Stimulated activated CD4-positive, alpha-beta T cell treated with anti-CD3 and anti-CD28 coated beads, Interleukin-2, amount 100 ng/mL, for 24 hours (primary cell): ENCODE data around the gene SORBS2.

ENCODE experiments used
- DNase-seq, 2 donors: peaks; one replicate each; pipeline ENCODE4 v3.0.0-alpha.2; 2020

The SORBS2 gene

DNA sequence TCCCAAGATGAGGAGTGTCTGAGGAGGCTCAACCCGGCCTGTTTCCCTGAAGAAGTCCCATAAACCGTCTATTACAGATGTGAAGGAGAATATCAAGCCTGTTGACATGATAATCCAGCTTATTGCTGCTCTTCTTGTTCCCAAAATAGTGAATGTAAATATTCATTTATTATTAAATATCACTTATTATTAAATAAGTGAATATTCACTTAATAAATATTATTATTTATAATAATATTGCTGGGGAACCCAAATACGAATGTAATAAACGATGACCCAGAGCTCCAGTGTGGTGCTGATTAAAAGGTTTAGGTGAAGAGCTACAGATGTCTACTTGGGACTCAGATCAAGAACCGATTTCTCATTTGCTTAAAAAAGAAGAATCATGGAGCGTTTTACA, 23.8 kb upstream of the SORBS2 start:
- no peak for DNase-seq

DNA sequence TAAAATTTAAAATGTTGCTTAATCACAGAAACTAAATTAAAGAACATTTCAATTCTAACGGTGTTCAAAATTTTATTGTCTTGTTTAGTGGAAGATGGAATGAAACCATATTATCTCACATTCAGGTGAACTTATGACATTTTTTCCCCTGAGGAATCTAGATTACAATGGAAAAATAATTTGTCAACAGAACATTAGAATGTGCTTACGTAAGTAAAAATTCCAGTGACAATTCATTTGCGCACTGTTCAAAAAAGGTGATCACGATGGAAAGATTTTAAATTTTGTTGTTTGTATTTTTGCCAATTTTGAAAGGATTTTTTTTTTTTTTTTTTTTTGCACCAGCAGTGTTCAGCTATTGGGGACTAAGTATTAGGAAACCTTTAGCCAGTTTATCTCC, 23.3 kb upstream of the SORBS2 start:
- DNase-seq, result no peak

DNA sequence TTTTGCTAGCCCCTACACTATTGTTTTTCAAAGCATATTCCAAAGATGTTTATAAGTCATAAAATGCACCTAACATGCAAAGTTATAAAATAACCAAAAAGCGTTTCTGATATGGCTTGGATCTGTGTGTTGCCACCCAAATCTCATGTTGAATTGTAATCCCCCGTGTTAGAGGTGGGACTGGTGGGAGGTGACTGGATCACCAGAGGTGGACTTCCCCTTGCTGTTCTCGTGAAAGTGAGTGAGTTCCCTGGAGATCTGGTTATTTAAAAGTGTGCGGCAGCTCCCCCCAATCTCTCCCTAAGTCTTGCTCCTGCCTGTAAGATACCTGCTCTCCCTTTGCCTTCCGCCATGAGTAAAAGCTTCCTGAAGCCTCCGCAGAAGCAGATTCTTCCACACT, 22.8 kb upstream of the SORBS2 start:
- DNase-seq, result no peak

DNA sequence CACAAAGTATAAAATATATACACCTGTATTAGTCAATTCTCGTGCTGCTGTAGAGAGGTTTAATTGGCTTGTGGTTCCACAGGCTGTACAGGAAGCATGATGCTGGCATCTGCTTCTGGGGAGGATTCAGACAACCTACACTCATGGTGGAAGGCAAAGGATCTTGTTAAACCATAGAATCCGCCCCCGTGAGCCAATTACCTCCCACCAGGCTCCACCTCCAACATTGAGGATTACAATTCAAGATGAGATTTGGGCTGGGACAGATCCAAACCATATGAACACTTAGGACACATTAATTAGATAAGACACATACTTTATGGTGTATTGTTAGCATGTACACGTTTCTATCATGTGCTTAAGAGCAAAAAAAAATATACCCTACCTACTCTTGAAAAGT, 22.1 kb upstream of the SORBS2 start:
- DNase-seq, result no peak

DNA sequence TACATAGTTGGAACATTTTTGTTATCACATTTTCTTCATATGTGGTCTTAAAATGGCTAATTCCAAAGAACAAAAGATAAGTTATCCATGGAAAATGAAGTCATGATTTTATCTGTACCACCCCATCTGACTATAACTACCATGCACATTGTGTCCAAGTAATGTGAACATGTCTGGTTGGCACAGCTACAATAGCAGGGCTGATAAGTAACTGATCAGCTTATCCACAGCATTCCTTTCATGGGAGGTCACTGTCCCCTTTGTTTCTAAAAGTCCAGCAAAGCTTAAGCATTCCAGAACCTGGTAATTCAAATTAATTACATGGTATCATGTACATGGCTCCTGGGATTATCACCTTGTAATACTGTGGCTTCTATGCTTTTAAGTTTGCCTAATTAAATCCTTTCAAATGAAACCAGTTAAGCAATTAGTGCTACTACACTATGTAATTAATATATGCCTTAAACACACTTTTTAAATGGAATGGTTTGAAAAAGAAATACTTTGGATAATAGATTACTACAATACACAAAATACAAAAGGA, 21.1 kb upstream of the SORBS2 start:
- DNase-seq, result no peak

DNA sequence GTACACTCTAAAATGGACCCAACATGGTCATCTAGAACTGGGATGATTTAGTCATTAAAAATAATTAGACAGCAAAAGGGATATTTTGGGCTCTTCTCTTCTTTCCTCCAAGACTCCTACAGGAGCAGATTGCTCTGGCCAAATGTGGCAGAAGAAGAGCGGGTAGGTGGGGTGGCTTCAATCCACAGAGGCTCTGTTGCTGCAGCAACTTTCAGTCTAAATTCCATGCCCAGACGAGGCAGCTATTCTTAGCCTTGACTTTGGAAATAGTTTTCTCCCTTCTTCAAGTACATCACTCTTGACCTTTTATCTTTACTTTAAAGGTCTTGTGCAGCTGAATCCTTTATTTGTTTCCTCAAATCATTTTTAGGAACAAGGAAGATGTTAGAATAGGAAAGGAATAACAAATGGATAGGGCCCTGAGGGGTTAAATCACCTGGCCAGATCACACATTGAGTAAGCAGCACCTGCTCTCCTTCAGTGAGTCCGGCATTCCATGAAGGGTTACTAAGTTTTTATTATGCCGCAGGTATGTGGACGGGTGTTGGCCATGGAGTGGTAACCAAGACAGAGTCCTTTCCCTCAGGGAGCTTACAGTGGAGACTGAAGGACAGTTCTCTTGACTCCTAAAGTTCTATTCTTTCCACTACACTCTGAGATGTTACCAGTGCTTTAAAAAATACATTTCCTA, 19.3 kb upstream of the SORBS2 start:
- DNase-seq, result no peak

DNA sequence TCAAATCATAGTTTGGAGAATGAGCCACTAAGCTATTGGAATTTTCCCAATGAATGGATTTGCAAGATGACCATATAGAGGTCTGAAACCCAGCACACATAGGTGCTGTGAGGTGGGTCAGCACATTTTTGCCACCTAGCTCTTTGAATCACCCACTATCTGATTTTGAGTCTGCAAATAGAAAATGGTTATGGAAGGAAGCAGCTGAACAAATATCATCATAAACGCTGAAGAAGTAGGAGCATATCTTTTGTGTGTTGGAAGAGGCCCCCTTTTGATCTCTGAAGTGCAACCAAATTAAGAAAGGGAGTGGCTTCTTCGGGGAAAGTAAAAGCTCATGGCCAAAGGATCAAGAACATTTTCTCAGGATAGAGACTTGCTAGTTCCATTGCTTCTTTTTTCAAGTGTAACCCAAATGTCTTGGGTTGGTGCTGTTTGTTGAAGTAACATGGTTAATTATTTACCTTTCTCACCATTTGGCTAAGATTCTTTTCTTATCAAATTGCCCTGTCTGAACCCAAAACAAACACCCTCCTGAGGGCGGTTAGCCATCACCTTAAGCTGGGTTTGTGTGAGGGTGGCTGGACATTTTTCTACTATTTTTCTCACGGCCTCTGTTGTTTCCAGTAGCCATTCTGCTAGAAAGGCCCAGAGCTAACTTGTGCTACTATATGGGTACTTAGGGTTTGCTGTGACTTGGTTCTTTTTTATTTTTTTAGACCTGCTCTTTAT, 18.4 kb upstream of the SORBS2 start:
- DNase-seq, result no peak

DNA sequence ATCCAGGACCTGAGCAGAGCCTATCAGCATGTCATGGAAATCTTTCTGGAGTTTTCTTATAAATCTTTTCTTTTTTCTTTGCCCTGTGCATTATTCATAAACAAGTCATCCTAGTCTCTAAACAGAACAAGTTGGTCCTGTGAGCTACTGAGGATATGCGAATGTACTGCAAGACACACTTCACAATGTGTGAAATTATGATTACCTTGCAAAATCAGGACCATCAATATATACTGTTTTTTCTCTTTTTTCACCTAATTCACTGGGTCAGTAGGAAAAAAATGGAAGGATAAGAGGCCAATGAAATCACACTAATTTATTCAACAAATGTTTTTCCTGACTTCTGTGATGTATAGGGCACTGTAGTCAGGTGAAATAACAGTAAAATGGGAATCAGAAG, 14.4 kb upstream of the SORBS2 start:
- no peak for DNase-seq

DNA sequence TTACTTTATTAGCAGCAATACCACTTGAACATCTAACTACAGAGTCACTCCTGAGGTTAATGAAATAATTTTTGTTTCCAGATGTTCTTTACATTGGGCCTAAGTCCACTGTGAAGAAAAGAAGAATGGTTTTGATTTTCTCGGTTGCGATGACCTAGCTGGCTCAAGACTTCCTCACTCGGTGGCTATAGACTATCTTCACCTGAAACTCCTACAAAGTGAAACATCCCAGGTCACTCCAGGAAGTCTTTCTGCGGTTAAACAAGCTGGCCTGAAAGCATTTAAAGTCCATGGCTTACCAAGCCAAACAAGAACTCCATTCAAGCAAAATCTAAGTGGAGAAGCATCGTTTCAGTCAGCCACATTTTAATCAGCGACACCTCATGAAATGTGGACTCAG, 13.7 kb upstream of the SORBS2 start:
- DNase-seq, result no peak

DNA sequence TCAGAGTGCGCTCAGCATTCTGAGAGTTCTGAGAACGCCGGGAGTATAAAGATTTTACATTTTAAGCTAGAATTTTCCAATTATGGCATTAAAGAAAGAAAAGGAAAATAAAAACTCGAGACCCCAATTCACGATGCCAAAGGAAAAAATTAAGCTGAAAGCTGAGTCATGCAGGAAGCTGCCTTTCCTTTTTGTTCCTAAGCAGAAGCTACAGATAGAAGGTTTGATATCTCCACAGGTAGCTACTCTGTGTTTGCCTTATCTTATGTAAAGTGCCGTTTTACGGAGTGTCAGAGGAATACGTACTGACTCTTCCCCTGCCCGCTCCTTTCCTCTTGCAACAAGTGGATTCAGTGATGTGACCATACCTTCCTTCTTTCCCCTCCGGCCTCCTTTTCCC, 10.8 kb upstream of the SORBS2 start:
- no peak for DNase-seq

DNA sequence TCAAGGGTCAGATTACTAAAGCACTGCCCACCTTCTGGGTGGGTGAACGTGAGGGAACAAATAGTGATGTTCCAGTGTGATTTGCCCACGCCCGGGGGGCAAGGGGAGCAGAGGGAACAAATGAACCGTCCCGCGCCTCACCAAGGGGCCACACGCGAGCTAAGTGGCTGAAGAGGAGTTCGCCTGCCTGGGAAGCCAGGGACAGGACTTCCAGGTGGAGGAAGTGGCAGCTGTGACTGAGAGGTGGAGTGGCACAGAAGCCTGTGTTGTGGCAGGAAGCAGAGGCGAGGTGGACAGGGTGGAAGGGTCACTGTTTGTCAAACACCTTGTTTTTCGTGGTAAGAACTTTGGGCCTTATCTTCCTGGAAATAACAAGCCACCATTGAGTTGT, 9.0 kb upstream of the SORBS2 start:
- no peak for DNase-seq

DNA sequence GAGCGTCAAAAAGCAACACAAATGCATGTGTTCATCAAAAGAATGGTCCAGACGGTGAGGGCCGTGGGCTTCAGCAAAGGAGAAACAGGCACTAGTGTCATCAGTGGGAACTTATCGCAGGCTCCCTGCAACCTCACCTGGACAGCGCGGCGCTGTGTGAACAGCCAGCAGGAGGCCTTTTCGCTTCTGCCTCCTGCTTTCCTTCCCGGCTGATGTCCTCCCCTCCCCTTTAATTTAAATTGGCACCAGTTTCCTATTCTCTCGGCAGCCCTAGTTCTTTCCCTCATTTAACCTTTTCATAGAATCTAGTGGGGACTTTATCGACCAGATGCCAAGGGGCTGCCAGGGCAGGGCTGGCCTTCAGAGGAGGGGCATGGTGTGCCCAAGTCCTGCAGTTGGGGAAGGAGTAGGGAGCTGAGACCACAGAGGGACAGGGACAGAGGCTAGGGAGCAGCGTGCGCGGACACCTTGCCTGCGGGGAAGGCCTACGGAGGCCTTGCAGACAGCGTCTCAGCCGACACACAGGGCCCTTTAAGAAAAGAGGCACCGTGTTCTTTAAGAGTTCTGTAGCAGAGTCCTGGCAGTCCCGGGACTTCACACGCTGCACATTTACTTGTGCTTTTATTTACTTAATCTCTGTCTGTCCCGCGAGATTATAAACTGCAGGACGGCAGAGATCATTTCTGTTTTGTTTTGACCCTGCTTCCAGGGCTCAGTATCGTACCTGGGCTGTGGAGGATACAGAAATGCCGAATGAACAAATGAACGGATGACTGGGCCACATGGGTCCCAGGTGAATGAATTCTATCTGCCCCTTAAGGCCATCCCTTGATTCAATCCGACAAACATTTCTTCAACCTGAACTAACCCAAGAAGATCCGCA, 8.4 kb upstream of the SORBS2 start:
- no peak for DNase-seq

DNA sequence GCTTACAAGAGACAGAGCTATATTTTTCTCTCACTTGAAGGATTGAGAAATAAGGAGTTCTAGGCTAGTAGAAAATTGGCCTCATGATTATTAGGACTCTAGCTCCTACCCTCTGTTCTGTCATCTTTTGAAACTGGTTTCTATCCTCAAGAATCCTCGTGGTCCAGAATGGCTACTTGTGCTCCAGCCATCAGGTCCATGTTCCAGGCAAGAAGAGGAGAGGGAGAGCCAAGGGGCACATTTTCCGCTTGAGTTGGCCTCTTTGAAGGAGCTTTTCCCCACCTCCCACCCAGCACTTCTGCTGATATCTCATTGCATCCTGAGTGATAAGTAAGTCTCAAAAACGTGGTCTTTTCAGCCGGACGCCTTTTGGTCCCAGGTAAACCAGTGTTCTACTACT, 7.2 kb upstream of the SORBS2 start:
- DNase-seq, result no peak

DNA sequence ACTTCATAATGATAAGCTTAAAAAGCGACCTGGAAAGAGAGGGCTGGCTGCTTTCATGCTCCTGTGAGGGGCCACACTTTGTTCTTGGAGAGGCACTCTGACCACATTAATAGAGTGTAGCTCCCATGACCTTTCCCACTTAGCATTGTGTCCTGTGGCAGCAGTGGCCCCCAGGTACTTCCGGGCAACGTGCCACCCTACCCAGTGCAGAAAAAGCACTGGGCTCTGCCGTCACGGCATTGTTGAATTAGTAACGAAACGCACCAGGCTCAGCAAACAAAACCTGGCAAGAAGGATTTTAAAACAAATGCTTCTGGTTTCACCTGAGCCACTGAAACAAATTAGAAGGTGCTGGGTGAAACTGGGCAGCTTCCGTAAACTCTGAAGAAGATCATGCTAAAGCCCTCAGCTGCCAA, 5.4 kb upstream of the SORBS2 start:
- no peak for DNase-seq

DNA sequence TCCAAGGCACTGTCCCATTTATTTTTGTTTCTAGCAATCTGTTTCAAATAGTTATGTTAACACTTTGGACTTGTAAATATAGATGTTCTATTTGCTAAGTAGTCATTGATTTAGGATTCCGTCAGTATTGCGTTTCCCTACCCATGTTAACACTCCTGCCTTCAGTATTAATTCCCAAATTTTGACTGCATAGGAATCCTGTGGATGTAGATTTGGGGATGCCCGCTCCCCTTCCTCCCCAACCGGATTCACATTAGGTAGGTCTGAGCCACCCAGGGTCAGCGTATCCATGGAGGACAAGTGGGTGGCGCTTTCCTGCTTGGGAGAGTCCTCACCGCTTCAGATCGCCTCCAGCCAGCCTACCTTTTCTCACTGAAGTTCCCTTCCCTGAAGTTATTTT, 1.1 kb upstream of the SORBS2 start:
- DNase-seq, result no peak

DNA sequence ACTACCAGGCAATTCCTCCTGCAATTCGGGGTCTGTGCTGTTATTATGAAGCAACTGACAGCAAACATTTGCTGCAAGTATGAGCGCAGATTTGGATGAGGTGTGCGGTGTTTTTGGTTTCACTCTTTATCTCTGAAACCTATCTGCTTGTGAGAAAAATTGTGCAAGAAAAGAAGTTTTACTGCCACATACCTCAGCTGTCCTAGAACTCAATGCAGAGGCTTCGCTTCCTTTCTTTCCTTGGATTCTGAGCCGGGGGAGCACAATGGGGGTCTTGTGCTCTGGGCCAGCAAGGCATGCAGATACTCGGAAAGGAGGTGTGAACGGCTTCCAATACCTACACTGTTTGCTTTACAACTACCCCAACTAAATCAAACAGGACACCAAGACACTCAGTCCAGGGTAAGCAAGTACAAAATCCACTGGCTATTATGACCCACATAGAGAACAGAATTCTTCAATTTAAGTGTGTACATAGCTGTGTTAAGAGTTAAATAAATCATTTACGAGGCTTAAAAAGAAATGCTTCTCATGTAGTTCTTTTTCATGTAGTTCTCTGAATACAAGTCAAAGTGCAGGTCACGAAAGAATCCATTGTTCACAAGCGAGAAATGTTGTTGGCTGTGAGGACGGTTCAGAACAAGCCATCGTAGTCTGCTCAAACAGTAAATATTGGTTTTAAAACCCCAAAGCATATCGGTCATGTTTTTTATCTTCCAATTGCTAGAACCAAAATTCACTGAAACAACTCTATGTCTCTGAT, 1.1 kb downstream of the SORBS2 start:
- DNase-seq, result no peak

DNA sequence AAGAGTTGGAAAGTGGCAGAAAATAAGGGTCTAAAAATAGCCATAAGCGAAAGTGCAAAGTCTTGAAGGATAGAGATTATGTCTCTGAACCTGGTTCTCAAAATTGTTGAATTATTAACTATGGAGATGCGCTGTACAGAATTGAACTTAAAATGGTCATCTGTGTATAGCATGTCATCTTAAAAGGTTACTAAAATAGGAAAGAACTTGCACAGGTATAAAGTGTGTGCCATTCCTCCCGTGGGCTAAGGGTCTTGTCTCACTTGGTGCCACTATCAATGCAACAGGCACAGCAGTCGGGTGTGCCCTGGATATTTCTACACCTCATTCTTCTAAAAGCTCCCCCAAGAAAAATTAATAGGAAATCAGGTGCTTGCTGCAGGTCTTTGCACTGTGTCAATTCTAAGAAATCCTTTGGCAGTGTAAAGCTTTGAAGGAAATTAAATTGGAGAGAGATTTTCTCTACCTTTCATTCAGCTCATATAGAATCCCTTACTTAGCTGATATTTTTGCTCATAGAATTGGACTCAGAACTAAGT, 2.4 kb downstream of the SORBS2 start:
- DNase-seq, result no peak

DNA sequence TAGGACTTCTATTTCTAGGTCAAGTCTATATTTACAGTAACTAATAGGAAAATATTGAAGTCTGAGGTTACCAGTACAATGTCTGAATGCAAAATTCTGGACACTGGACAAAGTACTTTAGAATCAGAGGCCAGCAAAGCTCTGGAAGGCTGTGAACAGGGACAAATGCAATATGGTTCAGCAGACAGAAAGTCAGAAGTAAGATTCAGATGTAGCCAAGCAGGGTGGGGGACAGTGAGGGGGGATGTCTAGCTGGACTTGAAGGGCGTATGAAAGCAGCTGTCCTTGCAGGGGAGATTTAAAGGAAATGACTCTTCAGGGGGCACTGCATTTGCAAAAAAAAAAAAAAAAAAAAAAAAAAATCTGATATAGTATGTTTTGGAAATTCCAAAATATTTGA, 2.9 kb downstream of the SORBS2 start:
- no peak for DNase-seq

DNA sequence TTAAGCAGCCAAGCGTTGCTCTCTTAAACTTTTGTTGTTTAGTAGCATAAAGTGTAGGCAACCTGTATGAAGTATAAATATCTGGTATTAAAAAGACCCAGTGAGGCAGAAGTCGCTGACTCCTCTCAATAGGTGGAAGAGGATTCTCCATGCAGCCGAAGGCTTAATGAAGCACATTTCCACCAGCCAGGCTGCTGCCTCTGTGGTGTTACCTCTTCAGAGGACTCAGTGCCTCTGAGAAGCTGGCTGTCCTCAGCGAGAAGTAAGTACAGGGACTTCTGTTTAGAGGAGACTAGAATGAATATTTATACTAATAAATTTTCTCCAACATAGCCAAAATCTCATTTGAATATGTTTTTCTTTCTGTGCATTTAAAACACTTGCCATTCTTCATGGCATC, 6.0 kb downstream of the SORBS2 start:
- DNase-seq, result no peak

DNA sequence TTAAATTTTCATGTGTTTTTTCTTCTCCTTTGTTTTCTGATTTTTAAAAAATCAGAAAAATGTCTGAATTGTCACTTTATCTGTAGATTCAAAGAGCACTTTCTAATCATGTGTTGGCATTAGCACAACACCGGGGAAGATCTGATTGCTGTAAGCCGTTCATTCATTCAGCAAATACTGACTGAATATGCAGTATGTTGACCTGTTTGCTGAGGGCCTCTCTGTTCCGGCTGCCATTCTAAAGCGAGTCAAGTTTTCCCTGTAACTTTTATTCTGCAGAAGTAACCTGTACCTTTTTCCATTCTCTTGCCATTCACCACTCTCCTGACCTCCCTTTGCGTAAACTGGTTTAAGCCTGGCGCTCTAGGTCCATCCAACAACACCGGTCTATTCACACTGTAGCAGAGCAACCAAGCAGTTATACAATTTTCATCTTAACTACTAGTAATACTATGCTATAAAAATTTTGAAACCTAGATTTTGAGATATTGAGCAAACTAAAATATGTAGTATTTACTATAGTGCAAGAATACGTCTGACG, 6.7 kb downstream of the SORBS2 start:
- no peak for DNase-seq

DNA sequence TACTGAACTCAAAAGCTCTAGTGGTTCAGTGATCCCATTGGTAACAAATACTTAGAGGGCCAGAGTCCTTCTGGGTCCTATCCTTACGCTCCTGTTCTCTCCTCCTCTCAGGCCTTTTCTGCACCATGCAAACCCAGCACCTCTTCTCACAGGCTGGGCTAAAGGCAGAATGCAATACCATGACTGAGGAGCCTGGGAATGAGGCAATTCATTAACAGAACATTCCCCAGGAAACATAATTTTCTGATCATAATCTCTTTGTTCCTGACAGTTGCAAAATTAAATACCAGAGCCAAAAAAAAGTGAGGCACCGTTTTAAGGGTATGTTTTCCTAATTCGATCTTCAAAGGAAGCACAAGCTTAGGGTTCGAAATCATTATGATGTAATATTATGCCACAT, 9.0 kb downstream of the SORBS2 start:
- DNase-seq, result no peak

DNA sequence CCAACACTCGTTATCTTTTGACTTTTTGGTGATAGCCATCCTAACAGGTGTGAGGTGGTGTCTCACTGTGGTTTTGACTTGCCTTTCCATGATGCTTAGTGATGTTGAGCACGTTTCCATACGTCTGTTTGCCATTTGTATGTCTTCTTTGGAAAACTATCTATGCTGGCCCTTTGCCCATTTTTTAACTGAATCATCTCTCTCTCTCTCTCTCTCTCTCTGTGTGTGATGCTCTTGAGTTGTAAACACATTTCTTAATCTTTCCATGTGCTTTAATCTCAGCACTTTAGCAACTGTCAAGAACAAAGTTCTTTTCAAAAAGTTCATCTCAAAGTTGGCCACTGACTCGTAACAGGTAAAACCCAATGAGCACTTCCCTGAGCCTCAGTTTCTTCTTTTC, 10.5 kb downstream of the SORBS2 start:
- DNase-seq, result no peak
